CD4-positive, alpha-beta T cell (primary cell): ENCODE data around the gene GBA2. TPM values are rescaled to one million over a fixed set of nuclear protein-coding genes. Genes with fewer than 3 reads are reported as not detected.

Source experiments
- ATAC-seq: fragments of 200-7000 bp; cut with Tn5 transposase; one replicate; pipeline ENCODE4 v1.10.0; 2022; ENCODE audit warnings: mild to moderate bottlenecking; ENCODE audit not compliant: poor library complexity
- CTCF ChIA-PET: fragments of 350-600 bp; sonication (Branson Sonifier 250); formaldehyde crosslinking; loops from one replicate; lab custom pipeline; 2021; ENCODE audit warnings: antibody characterized with exemption, inconsistent platforms; lab: Charles Lee
- POLR2A ChIA-PET: fragments of 350-600 bp; sonication (Branson Sonifier 250); formaldehyde crosslinking; loops from one replicate; lab custom pipeline; 2021; ENCODE audit warnings: antibody characterized with exemption, inconsistent platforms; lab: Charles Lee
- DNase-seq, 14 experiments: peaks; one replicate each; pipeline ENCODE4 v3.0.0-alpha.2; 2013 to 2020; ENCODE audit warnings: mixed read lengths in 2 of 14
- H3K27ac ChIP-seq, 2 donors: one replicate each; pipeline versions ENCODE4 v1.5.1 to v1.7.0; 2013; ENCODE audit warnings: low read length in 2 of 2, low read depth in 1 of 2, mild to moderate bottlenecking in 1 of 2
- H3K27me3 ChIP-seq, 2 experiments: 1 replicate in 1 of 2; 2 replicates in 1 of 2; pipeline versions ENCODE4 v1.6.1 to v1.7.0; 2013; ENCODE audit warnings: low read length in 2 of 2, control low read depth in 1 of 2, mild to moderate bottlenecking in 1 of 2, moderate library complexity in 1 of 2; ENCODE audit not compliant: insufficient read depth in 2 of 2, control insufficient read depth in 1 of 2
- H3K36me3 ChIP-seq: one replicate; pipeline ENCODE4 v1.6.1; 2013; ENCODE audit warnings: low read length, control low read depth; ENCODE audit not compliant: insufficient read depth
- H3K4me1 ChIP-seq: one replicate; pipeline ENCODE4 v1.6.1; 2013; ENCODE audit warnings: low read length, control low read depth; ENCODE audit not compliant: insufficient read depth
- H3K4me3 ChIP-seq: one replicate; pipeline ENCODE4 v1.5.1; 2013; ENCODE audit warnings: mild to moderate bottlenecking, low read length, moderate library complexity
- H3K9me3 ChIP-seq, 2 experiments: 1 replicate in 1 of 2; 2 replicates in 1 of 2; pipeline versions ENCODE4 v1.6.1 to v1.7.0; 2013; ENCODE audit warnings: low read length in 2 of 2, mild to moderate bottlenecking in 2 of 2, control low read depth in 1 of 2, moderate library complexity in 1 of 2; ENCODE audit not compliant: control insufficient read depth in 1 of 2, insufficient read depth in 1 of 2
- H3K27ac Mint-ChIP-seq: one replicate; pipeline ENCODE4 v1.8.0; 2020; ENCODE audit warnings: mixed read lengths
- H3K27me3 Mint-ChIP-seq: one replicate; pipeline ENCODE4 v1.8.0; 2021; ENCODE audit warnings: mixed read lengths
- H3K36me3 Mint-ChIP-seq: one replicate; pipeline ENCODE4 v1.8.0; 2021; ENCODE audit warnings: low read depth, mixed read lengths
- H3K4me1 Mint-ChIP-seq: one replicate; pipeline ENCODE4 v1.8.0; 2021; ENCODE audit warnings: low read depth, mixed read lengths
- H3K4me3 Mint-ChIP-seq: one replicate; pipeline ENCODE4 v1.8.0; 2020; ENCODE audit warnings: mild to moderate bottlenecking, mixed read lengths
- H3K9me3 Mint-ChIP-seq: one replicate; pipeline ENCODE4 v1.8.0; 2020; ENCODE audit warnings: mixed read lengths
- CTCF ChIP-seq: fragments of 200-600 bp; IDR thresholded peaks from one replicate; pipeline ENCODE4 v1.8.0; 2022; ENCODE audit warnings: antibody characterized with exemption, mild to moderate bottlenecking
- intact Hi-C, 2 experiments: fragments of 100-400 bp; cut with DNase I in 1 of 2; cut with micrococcal nuclease in 1 of 2; formaldehyde crosslinking; loops; one replicate each; pipeline versions ENCODE4 v1.15.1 to v1.9.0; 2023 to 2025; cut with DNase I, micrococcal nuclease
- total RNA-seq, 174 experiments: library from RNA in 2 of 174; stranded (reverse) in 2 of 174; gene quantifications; one replicate each; pipeline ENCODE4 v1.2.3 and lab custom pipeline; 2021 to 2026

GBA2 gene
- total RNA-seq, 2 experiments from 2014 or later = 17.3 to 18.6 TPM

- Mint-ChIP-seq H3K27ac (no peak overlapping the region), H3K4me3 (no peak overlapping the region), H3K27me3 (no peaks in the 10 kb centered on the region), H3K36me3 (peaks cover 23% of the 10 kb centered on the region), H3K4me1 (peaks cover 7% of the 10 kb centered on the region), H3K9me3 (no peaks in the 10 kb centered on the region)
- no peaks in the 10 kb centered on the region for H3K27me3 ChIP-seq
- no peak overlapping the region for H3K27ac ChIP-seq
- peaks cover 5% of the 10 kb centered on the region for H3K4me1 ChIP-seq
- intact Hi-C loops = loop anchor here in 1 of 2 experiments (5.0 kb wide), 1 partner anchor 229 kb away; no protein-coding TSS in a partner anchor
- no peak for ATAC-seq
- no peak for DNase-seq
- H3K9me3 ChIP-seq = no peaks in the 10 kb centered on the region
- POLR2A ChIA-PET = no interaction called here
- H3K36me3 ChIP-seq = peaks cover 28% of the 10 kb centered on the region
- CTCF ChIA-PET = no interaction called here
- no peak for TF ChIP-seq CTCF
- no peak overlapping the region for H3K4me3 ChIP-seq
These were observed 44.4 kb upstream of the GBA2 start for GRCh38 chr9:35793461-35793860.

- TF ChIP-seq CTCF = no peak
- Histone ChIP-seq H3K27ac (no peak overlapping the region), H3K9me3 (no peaks in the 10 kb centered on the region), H3K4me3 (no peak overlapping the region), H3K27me3 (no peaks in the 10 kb centered on the region), H3K4me1 (peaks cover 5% of the 10 kb centered on the region), H3K36me3 (peaks cover 25% of the 10 kb centered on the region)
- H3K4me1 Mint-ChIP-seq = peaks cover 7% of the 10 kb centered on the region
- H3K36me3 Mint-ChIP-seq = peaks cover 23% of the 10 kb centered on the region
- no peak for ATAC-seq
- intact Hi-C loops = loop anchor here in 1 of 2 experiments (5.0 kb wide), 1 partner anchor 229 kb away; no protein-coding TSS in a partner anchor
- no peak overlapping the region for H3K27ac Mint-ChIP-seq
- no peak for DNase-seq
- H3K4me3 Mint-ChIP-seq = no peak overlapping the region
- CTCF ChIA-PET = interaction anchor here (1.6 kb wide), 1 partner anchor 89 kb away, joined by 5 read pairs; no protein-coding TSS in a partner anchor
- no peaks in the 10 kb centered on the region for H3K9me3 Mint-ChIP-seq
- H3K27me3 Mint-ChIP-seq = no peaks in the 10 kb centered on the region
- POLR2A ChIA-PET = no interaction called here
These were observed 43.8 kb upstream of the GBA2 start for GRCh38 chr9:35792826-35793225.

- Mint-ChIP-seq H3K36me3 (peaks cover 29% of the 10 kb centered on the region), H3K27me3 (no peaks in the 10 kb centered on the region), H3K27ac (no peak overlapping the region), H3K4me3 (no peak overlapping the region), H3K4me1 (peaks cover 7% of the 10 kb centered on the region), H3K9me3 (no peaks in the 10 kb centered on the region)
- Histone ChIP-seq H3K27me3 (no peaks in the 10 kb centered on the region), H3K36me3 (peaks cover 21% of the 10 kb centered on the region), H3K9me3 (no peaks in the 10 kb centered on the region), H3K4me3 (no peak overlapping the region), H3K4me1 (peaks cover 5% of the 10 kb centered on the region), H3K27ac (no peak overlapping the region)
- no peak for DNase-seq
- CTCF ChIA-PET = interaction anchor here (1.6 kb wide), 1 partner anchor 90 kb away, joined by 5 read pairs; no protein-coding TSS in a partner anchor
- POLR2A ChIA-PET = no interaction called here
- intact Hi-C loops = loop anchor here in 1 of 2 experiments (5.0 kb wide), 1 partner anchor 230 kb away; no protein-coding TSS in a partner anchor
- ATAC-seq = no peak
- no peak for TF ChIP-seq CTCF
These were observed 43.2 kb upstream of the GBA2 start for GRCh38 chr9:35792024-35792813.
